HG03432 (cell line): ENCODE data around the gene COBL.

Experiments used
- ATAC-seq: cut with Tn5 transposase; IDR thresholded peaks from one replicate; pipeline ENCODE4 v1.9.1; 2021; ENCODE audit warnings: mild to moderate bottlenecking, moderate library complexity; ENCODE audit not compliant: unreplicated experiment

The COBL gene

DNA sequence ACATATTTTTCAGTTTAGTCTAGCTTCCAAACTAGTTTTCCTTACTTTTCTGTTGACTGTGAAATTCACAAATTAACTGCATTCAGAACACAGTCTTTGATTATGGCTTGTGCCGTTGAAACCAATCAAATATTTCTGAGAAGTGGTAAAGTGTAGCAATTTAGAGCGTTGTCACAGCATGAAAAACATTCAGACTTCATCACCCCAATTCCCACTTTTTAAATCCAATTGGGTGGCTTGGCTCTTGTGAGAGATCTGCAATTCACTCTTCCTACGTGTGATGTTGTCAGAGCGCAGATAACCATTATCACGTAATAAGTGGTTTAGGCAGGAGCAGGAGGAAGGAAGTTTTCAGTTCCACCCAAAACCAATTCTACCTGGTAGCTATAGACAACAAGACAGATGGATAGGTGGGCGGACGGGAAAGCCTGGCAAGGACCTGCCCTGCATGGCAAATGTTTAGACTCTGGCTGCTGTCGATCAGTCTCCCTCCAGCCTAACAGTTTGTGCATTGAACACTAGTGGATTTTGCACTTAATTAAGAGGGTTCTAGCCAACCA is 8.9 kb downstream of the COBL start:
- ATAC-seq = no peak

DNA sequence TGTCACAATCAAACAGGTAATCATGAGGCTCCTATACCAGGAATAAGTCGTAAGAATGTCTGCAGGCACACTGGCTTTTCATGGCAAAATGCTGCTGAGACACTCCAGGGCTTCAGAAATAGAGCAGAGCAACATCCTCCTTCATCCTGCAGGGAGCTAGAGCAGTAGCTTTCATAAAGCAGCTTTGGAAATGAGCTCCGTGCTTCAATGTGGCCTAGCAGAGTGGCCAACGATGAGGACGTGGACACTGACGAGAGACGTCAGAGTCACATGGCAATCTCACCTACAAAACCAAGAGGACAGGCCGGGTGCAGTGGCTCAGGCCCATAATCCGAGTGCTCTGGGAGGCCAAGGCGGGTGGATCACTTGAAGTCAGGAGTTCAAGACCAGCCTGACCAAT is 9.8 kb downstream of the COBL start:
- ATAC-seq = no peak

DNA sequence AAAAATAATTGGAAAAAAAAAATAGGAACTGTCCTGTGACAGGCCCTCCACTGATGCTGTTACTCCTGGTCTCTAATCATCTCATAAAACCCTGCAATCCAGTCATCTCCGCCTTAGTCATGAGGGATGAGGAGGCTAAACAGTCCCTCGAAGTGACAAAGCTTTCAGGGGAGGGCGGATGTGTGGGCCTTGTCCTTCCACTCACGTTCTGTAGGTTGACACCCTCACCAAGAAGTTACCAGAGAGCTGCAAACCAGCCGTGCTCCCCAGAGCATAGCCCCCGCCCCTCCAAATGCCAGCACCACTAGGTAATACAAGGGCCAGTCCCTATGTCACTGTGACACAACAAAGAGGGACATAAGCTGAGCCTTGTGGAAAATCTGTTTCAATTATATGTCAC is 11.9 kb downstream of the COBL start:
- ATAC-seq = no peak

DNA sequence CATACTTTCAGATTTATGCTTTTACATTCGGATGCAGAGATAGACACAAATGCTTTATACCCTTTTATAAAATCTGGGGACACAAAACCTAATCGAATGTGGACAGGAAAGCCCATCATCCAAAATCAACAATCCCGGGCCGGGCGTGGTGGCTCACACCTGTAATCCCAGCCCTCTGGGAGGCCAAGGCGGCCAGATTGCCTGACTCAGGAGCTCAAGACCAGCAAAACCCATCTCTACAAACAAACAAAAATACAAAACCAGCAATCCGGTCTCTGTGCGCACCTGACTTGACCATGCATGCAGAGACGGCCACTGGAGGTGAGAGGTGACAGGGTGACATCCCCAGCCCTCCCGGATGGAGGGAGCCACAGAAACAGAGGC is 13.5 kb downstream of the COBL start:
- ATAC-seq = no peak

DNA sequence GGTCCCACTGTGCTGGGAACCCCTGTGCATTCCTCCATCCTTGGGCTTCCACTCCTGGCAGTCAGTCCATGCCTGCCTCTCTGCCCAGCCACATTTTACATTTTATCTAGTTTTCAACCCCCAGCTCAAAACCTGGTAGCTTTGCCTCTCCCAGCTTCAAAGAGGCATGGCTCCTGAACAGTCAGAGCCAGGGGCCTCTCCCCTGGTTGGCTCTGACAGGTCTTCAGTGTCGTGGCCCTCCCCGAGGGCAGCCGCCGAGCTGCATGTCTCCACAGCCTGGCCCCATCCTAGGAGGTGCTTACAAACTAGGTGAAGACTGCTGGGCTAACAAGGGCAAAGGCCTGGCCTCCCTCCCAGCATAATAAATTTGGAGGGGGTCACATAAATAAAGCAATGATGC is 14.8 kb downstream of the COBL start:
- ATAC-seq = no peak

DNA sequence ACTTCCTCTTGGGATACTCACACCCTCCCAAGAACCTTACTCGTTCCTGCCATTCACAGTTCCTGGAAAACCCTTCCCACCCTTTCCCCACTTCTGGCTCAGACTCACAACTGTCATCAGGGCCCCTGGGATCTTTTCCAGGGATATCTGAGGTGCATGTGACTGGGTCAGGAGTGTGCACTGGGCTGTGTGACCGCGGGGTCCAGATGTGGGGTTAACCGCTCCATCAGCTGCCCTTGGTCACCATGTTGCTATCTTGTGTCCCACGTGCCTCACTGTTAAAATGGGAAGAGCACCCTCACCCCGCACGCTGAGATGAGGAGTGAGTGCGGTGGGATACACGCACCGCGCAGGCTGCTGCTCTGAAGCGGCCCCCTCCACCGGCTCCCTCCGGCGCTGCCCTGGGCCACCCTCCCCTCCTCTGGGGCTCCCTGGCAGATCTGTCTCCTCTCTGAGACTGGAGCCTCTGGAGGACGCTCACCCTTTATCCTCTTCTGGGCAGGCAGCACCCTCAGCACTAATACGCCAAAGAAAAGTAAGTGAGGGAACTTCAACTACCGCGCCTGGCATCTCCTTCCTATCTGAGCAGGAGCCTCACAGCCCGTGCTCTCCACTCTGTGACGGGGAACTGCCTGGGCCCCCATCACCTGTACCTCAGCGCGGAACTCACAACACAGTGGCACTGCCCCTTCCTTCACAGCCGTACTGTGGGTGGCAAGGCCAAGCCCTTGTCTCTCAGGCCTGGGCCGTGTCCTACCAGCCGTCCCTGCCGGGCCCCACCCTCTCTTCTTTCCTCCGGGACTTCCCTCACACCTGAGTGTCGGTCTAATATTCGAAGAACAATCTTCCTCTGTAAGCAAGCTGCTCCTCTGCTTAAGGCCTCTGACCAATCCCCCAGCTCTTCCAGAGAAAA is 15.6 kb downstream of the COBL start:
- no peak for ATAC-seq

DNA sequence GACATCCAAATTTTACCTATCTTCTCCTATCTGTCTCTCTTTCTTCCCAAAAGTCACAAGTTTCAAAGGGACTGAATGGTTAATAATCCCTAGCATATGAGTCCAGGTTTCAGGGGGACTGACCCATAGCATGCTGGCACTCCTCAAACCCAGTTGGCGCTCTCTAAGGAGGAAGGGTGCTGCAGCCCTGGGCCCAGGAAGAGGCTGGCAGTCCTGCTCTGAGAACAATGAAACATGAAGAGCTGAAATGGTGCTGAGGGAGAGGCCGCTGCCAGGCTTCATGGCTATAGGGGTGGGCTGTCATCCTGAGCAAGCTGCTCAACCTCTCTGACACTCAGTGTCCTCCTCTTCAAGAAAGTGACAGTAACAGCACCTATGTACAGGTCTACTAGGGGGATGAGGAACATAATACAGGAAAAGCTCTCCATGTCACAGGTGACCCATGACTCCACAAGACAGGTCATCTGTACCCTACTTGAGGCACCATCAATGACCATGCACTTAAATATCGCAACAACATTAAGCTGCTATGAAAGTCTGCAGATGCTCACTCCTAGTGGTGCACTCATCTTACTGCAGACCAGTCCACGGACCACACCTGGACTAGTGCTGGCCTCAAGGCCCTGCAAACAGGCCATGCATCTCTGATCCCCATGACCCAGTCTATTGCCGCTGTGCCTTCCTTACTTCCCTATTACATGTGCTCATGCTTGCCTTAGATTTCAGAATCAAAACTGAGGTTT is 17.0 kb downstream of the COBL start:
- ATAC-seq = no peak

DNA sequence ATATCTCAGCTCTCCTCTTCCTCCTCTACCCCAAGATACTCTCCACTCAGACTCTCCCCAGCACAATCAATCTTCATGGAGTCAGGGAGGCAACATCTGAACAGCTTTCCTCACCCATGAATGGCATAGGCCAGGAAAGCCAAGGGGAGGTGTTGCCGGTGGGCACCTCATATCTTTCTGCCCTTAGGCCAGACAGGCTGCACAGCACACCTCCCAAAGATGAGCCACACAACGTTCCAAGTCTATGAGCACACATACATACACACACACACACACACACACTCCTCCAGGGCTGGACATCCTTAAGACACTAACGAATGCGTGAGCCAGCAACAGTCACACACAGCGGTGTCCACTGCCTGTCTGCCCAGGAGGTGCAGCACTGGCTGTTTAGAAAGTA is 17.7 kb downstream of the COBL start:
- no peak for ATAC-seq

DNA sequence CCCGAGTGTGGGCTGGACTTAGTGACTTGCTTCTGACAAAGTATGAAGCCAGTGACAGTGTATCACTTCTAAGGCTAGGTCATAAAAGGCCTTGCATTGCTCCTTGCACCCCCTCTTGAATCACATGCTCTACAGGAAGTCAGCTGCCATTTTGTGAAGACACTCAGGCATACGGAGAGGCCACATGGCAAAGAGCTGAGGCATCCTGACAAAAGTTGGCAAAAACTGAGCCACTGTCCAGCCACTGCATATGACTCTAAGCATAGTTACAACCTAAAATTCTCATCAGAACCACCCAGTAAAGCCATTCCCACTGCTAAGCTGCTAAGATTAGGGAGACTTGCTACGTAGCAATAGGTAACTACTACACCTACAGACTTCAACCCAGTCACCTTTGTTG is 18.6 kb downstream of the COBL start:
- no peak for ATAC-seq

DNA sequence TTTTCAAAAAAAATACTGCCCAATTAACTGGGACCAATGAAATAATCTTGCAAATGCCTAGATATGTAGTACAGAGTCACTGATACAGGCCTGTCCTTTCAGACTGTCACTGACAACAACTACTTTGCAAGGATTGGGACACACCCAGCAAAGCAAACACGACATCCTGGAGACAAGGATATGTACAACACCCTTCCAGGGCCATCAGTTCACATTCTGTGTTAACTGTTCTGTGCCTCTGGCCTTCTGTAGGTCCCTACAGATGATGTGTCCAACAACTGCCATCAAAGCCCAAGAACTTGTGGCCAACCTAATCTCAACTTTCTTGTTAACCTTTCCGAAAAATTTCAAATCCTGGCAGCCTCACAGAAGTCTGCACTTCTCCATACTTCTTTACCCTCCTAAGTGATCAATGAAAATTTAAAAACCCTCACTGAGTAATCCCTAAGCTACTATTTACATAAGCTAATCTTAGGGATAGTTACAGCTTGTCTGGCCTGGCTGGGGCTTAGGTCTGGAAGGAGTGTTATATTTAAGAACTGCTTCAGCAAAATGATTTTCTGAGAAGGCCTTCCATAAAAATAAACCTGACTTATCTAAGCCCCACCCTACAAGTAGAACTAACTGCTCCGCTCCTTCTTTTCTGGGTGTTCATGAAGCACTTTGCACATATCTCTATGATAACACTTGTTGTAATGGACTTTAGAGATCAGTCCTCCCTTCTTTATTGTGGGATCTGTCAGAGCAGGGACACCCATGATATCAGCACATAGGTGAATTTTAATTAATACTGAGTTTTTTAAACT is 21.0 kb downstream of the COBL start:
- no peak for ATAC-seq

DNA sequence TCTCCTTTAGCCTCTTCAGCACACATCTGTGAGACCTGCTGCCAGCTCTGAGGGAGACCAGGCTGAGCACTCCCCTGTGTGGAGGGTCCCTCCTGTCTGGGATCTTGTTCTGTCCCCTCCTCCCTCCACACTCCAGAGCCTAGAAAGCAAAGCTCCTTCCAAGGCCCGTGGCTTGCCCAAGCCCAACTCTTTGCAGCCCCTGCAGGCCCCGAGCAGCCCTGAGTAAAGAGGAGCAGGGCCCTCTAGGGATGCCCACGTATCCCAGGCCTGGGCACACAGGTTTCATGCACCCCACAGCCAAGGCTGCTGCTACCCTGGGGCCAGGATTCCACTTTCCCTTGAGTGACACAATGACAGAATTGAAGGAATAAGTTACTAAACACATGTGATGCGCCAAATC is 24.0 kb downstream of the COBL start:
- ATAC-seq = no peak

DNA sequence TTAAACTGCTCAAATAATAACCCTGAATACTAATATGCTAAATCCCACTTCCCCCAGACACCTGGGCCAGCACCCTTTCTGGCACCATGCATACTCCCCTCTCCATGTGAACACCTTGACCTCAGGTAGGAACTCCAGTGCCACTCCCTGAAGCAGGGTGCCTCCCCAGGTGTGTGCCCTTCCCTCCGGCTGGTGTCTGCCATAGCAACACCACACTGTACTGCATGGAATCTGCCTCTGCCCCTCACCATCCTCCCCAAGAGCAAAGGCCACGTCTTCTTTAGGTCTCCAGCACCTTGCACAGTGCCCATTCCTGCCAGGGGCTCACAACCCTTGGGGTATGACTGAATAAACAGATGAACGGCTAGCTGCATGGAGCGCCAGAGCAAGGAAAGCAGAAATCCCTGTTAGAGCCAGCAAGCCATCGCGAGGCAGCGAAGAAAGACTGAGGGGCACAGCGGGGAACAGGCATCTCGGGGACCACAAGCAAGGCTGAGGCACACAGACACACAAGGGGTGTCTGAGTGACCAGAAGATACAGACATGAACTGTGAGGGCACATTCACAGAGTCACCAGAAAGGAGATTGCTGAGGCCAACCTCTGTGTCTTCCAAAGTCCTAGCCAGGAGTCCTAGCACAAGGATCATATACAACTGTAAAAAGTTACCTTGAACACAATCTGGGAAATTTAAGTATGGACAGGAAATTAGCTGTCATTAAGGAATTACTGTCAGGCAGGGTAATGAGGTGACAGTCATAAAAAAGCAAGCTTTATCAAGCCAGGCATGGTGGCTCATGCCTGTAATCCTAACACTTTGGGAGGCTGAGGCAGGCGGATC is 25.7 kb downstream of the COBL start:
- ATAC-seq = no peak

DNA sequence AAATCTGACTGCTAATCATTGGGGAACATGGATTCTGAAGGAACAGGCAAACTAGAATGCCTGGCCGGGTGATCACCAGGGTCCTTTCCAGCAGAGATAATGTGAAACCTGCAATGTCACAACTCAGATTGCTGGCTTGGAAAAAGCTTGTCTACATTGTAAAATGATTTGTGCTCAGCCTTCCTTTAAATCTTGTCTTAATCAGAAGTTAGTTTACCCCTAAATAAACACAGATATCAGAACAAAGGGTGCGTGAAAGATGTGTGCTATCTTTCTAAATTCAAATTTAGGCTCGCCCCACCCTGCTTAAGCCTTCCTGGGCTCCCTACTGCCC is 26.3 kb downstream of the COBL start:
- ATAC-seq = no peak

DNA sequence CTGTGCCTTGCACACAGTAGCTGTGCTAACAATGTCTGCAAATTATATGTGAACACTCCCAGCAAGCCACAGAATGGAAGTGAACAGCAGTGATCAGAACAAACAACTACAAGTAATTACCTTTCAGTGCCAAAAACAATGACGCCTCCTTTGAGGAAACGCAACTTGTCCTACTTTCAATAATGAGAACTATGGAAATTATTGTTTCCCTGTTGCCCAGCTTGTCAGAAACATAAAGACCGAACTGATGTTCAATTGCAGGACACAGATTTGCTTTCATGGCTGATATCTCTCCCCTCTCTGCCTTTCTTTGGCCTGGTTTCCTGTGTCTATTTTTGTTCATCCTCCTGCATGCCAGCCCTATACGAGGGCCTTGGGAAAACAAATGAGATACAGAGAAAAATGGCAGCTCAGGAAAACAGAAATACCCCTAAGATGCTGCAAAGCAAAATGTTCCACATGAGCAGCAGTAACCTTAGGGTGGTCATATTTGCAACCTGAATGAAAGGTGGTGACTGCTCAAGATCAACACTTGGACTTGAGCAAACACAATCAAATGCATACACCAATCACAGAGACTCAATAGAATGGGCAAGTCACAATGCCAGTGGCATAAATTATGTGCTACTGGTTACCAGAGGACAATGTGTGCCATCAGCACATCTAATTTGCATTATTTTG is 26.8 kb downstream of the COBL start:
- ATAC-seq = no peak

DNA sequence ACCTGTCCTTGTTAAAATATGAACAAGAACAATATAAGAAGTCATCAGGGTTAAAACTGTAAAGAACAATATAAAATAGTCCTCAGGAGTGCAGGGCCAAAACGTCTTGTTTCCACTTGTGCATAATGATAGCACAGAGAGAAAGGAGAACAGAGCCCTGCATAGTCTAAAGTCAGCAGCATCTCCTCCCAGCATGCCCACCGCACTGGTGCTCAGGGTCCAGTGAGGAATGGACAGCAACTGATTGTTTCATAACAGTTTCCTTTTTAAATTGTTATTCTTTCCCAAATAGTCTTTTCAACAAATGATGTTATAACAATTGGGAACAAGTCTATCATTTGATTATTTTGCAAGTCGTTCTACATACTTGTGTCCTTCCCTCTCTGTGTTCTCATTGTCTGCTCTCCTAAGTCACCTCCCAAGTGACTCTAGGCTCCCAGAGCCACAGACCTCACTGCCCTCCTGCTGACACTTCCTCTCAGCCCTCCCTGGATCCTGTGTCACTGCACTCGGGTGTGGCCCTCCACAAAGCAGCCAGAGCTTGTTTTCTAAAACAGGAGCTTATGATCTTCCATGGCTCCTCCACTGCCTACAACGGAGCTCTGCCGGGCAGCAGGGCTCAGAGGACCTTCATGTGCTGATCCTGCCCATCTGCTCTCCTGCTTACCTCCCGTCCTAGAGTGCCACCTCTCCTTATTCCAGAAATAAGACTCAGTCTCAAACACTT is 27.6 kb downstream of the COBL start:
- ATAC-seq = no peak

DNA sequence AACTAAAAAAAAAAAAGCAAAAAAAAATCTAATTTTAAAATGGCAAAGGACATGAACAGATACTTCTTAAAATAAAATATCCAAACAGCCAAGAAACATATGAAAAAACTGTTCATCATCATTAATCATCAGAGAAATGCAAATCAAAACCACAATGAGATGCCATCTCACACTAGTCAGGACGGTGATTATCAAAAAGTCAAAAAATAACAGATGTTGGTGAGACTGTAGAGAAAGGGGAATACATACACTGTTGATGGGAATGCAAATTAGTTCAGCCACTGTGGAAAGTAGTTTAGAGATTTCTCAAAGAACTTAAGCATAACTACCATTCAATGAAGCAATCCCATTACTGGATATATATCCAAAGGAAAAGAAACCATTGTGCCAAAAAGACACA is 30.2 kb downstream of the COBL start:
- no peak for ATAC-seq

DNA sequence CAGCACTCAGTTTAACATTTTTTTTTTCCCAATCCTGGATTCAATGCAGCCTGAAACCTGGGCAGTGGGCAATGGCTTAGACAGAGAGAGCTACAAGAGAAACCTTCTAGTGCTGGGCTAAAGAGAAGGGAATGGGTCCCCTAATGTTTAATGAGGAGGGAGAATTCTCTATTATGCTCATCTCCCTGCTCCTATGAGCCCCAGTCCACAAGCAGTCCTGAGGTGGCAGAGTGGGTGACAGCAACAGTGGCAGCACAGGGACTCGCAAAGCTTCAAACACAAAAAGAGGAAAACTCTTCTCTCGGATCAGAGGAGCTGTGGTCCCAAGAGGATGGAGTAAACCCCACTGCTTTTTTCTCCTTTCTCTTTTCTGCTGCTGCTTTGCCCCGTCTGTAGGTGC is 36.5 kb downstream of the COBL start:
- ATAC-seq = no peak

DNA sequence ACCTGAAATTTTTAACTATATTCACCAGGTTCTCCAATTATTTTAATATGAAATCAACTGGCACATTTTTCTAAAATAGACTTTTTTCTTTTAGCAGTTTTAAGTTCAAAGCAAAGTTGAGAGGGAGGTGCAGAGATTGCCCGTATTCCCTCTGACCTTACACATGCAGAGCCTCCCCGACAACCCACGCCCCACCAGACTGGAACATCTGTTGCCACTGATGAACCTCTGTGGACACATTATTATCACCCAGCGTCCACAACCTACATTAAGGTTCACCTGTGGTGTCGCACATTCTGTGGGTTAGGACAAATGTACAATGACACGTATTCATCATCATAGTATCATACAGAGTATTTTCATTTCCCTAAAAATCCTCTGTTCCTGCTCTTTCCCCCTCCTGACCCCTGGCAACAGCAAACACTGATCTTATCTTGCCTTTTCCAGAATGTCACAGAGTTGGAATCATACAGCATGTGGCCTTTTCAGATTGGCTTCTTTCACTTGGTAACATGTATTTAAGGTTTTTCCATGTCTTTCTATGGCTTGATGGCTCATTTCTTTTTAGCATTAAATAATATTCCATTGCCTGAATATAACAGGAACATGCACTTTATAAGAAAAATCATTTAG is 37.1 kb downstream of the COBL start:
- ATAC-seq = no peak

DNA sequence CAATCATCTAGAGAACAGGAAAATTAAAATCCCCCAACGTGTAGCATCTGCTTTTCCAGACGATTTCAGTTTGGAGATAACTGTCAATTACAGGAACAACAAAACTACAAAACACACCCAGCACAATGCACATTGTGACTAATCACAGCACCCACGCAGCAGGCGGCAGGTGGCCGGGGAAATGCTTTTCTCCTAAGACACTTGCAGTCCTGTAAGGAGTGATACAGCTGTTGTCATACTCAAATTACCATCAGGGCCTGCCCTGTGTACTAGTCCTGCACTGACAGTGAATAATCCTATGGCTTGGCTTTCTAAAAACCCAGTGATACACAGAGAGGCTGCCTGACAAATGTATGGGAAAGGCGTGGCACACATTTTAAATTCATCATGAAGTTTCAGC is 37.8 kb downstream of the COBL start:
- ATAC-seq = no peak
